SK-N-SH (cell line): ENCODE data around the gene ZNF366. TPM values are rescaled to one million over a fixed set of nuclear protein-coding genes. Genes with fewer than 3 reads are reported as not detected.
A peak's percentile ranks its signal among the peaks of the same experiment; 100 is the strongest.

Experiments
- CTCF ChIA-PET: fragments of 300-600, 350-600 bp; formaldehyde crosslinking; extraction: SDS; loops from one replicate; lab custom pipeline; 2021; lab: Yijun Ruan, JAX
- POLR2A ChIA-PET: fragments of 350-600 bp; sonication (Branson Sonifier 250); formaldehyde crosslinking; extraction: SDS; loops from one replicate; lab custom pipeline; 2020; ENCODE audit warnings: antibody characterized with exemption, inconsistent platforms; lab: Yijun Ruan, JAX
- DNase-seq: peaks from one replicate; pipeline ENCODE4 v3.0.0; 2012
- H2AFZ ChIP-seq: fragments of 200-600 bp; sonication (generic); 2 replicates; pipeline ENCODE4 v1.8.1; 2016; ENCODE audit warnings: antibody characterized with exemption, mild to moderate bottlenecking, low read depth
- H3F3A ChIP-seq: fragments of 200-600 bp; sonication (generic); replicated peaks from 2 replicates; pipeline ENCODE3; 2016; ENCODE audit warnings: antibody characterized with exemption, mild to moderate bottlenecking; ENCODE audit not compliant: insufficient read depth
- H3K27ac ChIP-seq, 2 experiments: fragments of 200-500 bp in 1 of 2; fragments of 200-600 bp in 1 of 2; sonication (Bioruptor generic) in 1 of 2; sonication (generic), shearing (Covaris generic) in 1 of 2; 2 replicates each; pipeline versions ENCODE4 v1.5.1 to v1.6.1; 2014 to 2016; ENCODE audit warnings: low read depth in 2 of 2, inconsistent platforms in 1 of 2, low read length in 1 of 2, mild to moderate bottlenecking in 1 of 2, mixed read lengths in 1 of 2
- H3K27me3 ChIP-seq: fragments of 200-600 bp; sonication (generic), shearing (Covaris generic); 2 replicates; pipeline ENCODE4 v1.6.1; 2016; ENCODE audit warnings: mixed run types; ENCODE audit not compliant: insufficient read depth
- H3K36me3 ChIP-seq, 2 experiments: fragments of 200-500 bp in 1 of 2; fragments of 200-600 bp in 1 of 2; sonication (Bioruptor generic) in 1 of 2; sonication (generic) in 1 of 2; replicated peaks in 1 of 2; 2 replicates each; pipeline versions ENCODE3 to v1.5.1; 2014 to 2016; ENCODE audit warnings: low read length in 1 of 2, mild to moderate bottlenecking in 1 of 2; ENCODE audit not compliant: insufficient read depth in 2 of 2, control insufficient read depth in 1 of 2
- H3K4me1 ChIP-seq, 2 experiments: fragments of 200-500 bp in 1 of 2; fragments of 200-600 bp in 1 of 2; sonication (Bioruptor generic) in 1 of 2; sonication (generic), shearing (Covaris generic) in 1 of 2; 2 replicates each; pipeline versions ENCODE4 v1.5.1 to v1.6.1; 2014 to 2016; ENCODE audit warnings: low read depth in 1 of 2, low read length in 1 of 2, mixed run types in 1 of 2; ENCODE audit not compliant: insufficient read depth in 2 of 2, control insufficient read depth in 1 of 2
- H3K4me2 ChIP-seq: fragments of 200-600 bp; sonication (generic), shearing (Covaris generic); 2 replicates; pipeline ENCODE4 v1.6.1; 2017; ENCODE audit warnings: mixed run types
- H3K4me3 ChIP-seq, 2 experiments: fragments of 200-500 bp in 1 of 2; fragments of 200-600 bp in 1 of 2; sonication (Bioruptor generic) in 1 of 2; sonication (generic), shearing (Covaris generic) in 1 of 2; 2 replicates each; pipeline versions ENCODE4 v1.5.1 to v1.8.1; 2014 to 2016; ENCODE audit warnings: low read depth in 2 of 2, inconsistent platforms in 1 of 2, low read length in 1 of 2, mild to moderate bottlenecking in 1 of 2, mixed read lengths in 1 of 2, moderate library complexity in 1 of 2
- H3K79me2 ChIP-seq: fragments of 200-600 bp; sonication (generic); 2 replicates; pipeline ENCODE4 v1.8.1; 2017; ENCODE audit warnings: mild to moderate bottlenecking; ENCODE audit not compliant: insufficient read depth
- H3K9ac ChIP-seq: fragments of 200-600 bp; sonication (generic); 2 replicates; pipeline ENCODE4 v1.6.1; 2017; ENCODE audit warnings: mixed run types
- H3K9me2 ChIP-seq: fragments of 200-600 bp; sonication (generic); 2 replicates; pipeline ENCODE4 v1.6.1; 2017; ENCODE audit warnings: mixed run types
- H3K9me3 ChIP-seq: fragments of 200-600 bp; sonication (generic); 2 replicates; pipeline ENCODE4 v1.6.1; 2017; ENCODE audit warnings: mixed run types, mild to moderate bottlenecking, moderate library complexity
- H4K20me1 ChIP-seq: fragments of 200-600 bp; sonication (generic); 2 replicates; pipeline ENCODE4 v1.6.1; 2017; ENCODE audit warnings: mild to moderate bottlenecking, mixed run types; ENCODE audit not compliant: insufficient read depth
- ELF1 ChIP-seq: IDR thresholded peaks from 2 replicates; pipeline ENCODE4 v1.4.0; 2012
- FOSL2 ChIP-seq: IDR thresholded peaks from 2 replicates; pipeline ENCODE4 v1.4.0; 2012; ENCODE audit warnings: low read depth, mild to moderate bottlenecking, moderate library complexity, borderline replicate concordance
- FOXJ3 ChIP-seq: sonication (generic); formaldehyde crosslinking; IDR thresholded peaks from 2 replicates; pipeline ENCODE4 v1.5.1; 2020; ENCODE audit warnings: mild to moderate bottlenecking, missing genetic modification reagents
- FOXM1 ChIP-seq: IDR thresholded peaks from 2 replicates; pipeline ENCODE4 v1.4.0; 2012; ENCODE audit warnings: low read depth, mild to moderate bottlenecking
- JUND ChIP-seq: IDR thresholded peaks from 2 replicates; pipeline ENCODE4 v1.4.0; 2012
- MEF2A ChIP-seq: IDR thresholded peaks from 2 replicates; pipeline ENCODE4 v1.4.0; 2012; ENCODE audit warnings: low read depth, borderline replicate concordance
- NFIC ChIP-seq: IDR thresholded peaks from 2 replicates; pipeline ENCODE4 v1.4.0; 2012; ENCODE audit warnings: borderline replicate concordance
- POLR2AphosphoS5 ChIP-seq: IDR thresholded peaks from 2 replicates; pipeline ENCODE4 v1.6.1; 2012; ENCODE audit warnings: low read depth, low read length
- RXRA ChIP-seq: IDR thresholded peaks from 2 replicates; pipeline ENCODE4 v1.4.0; 2012; ENCODE audit warnings: low read depth, mild to moderate bottlenecking, borderline replicate concordance
- TCF12 ChIP-seq: IDR thresholded peaks from 2 replicates; pipeline ENCODE4 v1.4.0; 2012
- TEAD4 ChIP-seq: IDR thresholded peaks from 2 replicates; pipeline ENCODE4 v1.4.0; 2012; ENCODE audit warnings: mild to moderate bottlenecking, borderline replicate concordance; ENCODE audit not compliant: insufficient read depth
- YY1 ChIP-seq: IDR thresholded peaks from 2 replicates; pipeline ENCODE4 v1.4.0; 2012; ENCODE audit warnings: low read depth, mild to moderate bottlenecking
- WGBS: methylation state at CpG from one replicate; pipeline ENCODE4 v1.1.6; 2017; ENCODE audit warnings: low lambda C conversion rate; 5-methylcytosine and 5-hydroxymethylcytosine counted together
- polyA plus RNA-seq, 3 experiments: library from polyadenylated mRNA; depleted of rRNA; stranded (reverse); fragments of >200 nt; gene quantifications; 2 replicates each; pipeline ENCODE4 v1.2.3, GENCODE V29; 2012
- TF ChIP-seq, protein P1 (sequence below): IDR thresholded peaks from 2 replicates; pipeline ENCODE4 v1.4.0; 2012; ENCODE audit warnings: low read depth
- TF ChIP-seq, protein P2 (sequence below): IDR thresholded peaks from 2 replicates; pipeline ENCODE4; 2012
- TF ChIP-seq, protein P3 (sequence below): IDR thresholded peaks from 2 replicates; pipeline ENCODE4 v1.4.0; 2012; ENCODE audit warnings: low read depth, borderline replicate concordance

Gene ZNF366
- polyA plus RNA-seq, 1 of the 3 experiments (the other 2 are of a cell fraction) = not detected

DNA sequence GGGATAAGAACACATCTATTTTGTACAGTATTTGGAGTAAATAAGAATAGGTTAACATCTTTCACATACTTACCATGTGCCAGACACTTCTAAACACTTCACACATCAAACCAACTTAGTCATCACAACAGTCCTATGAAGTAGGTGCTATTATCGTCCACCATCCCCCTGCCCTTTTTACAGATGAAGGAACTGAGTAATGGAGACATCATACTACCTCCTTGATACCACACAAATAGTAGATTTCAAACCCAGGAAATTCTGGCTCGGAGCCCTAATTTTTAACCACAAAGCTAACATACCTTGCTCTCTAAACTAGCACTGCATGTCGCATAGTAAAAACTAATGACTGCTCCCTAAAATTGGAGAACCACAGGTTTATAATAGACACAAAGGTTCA is 4.2 kb upstream of the ZNF366 start:
- POLR2A ChIA-PET = no interaction called here
- 0 out of 2 replicates have a peak overlapping the region, but pooled peaks have one; percentile 63 for H2AFZ ChIP-seq
- H3K79me2 ChIP-seq = no peaks in the 10 kb centered on the region
- peaks cover 0 to 8% of the 10 kb centered on the region in 2 experiments; a peak in 1 of 4 replicates for H3K4me1 ChIP-seq
- no peaks in the 10 kb centered on the region for H3K9me3 ChIP-seq
- H3K27me3 ChIP-seq = no peaks in the 10 kb centered on the region
- peaks cover 22% of the 10 kb centered on the region for H3F3A ChIP-seq
- no peaks in the 10 kb centered on the region for H3K9me2 ChIP-seq
- H3K9ac ChIP-seq = peak overlapping the region; percentile 39; the same call in 1 of the 2 replicates
- no peak overlapping the region for H3K4me3 ChIP-seq
- H3K36me3 ChIP-seq = no peaks in the 10 kb centered on the region
- peak overlapping the region; percentile 40 to 87; a peak in 3 of 4 replicates for H3K27ac ChIP-seq
- TF ChIP-seq POLR2AphosphoS5 (no peak), ELF1 (no peak), NFIC (0 out of 2 replicates have a peak, but pooled peaks have one; percentile 38), TEAD4 (0 out of 2 replicates have a peak, but pooled peaks have one; percentile 2)
- TF ChIP-seq, protein P1, sequence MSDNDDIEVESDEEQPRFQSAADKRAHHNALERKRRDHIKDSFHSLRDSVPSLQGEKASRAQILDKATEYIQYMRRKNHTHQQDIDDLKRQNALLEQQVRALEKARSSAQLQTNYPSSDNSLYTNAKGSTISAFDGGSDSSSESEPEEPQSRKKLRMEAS = 0 out of 2 replicates have a peak, but pooled peaks have one; percentile 1
- CTCF ChIA-PET = interaction anchor here (1.6 kb wide), 1 partner anchor 98 kb away, joined by 3 read pairs; no protein-coding TSS in a partner anchor
- 49% methylated on average over 3 of the region's 3 CpGs for WGBS
- H3K4me2 ChIP-seq = peak overlapping the region; percentile 42; the same call in 1 of the 2 replicates
- DNase-seq = no peak
- no peaks in the 10 kb centered on the region for H4K20me1 ChIP-seq

- no peak for DNase-seq
- H3K9ac ChIP-seq = peak overlapping the region; percentile 39; the same call in 1 of the 2 replicates
- peak overlapping the region; percentile 42; the same call in 1 of the 2 replicates for H3K4me2 ChIP-seq
- H3K27ac ChIP-seq = peak overlapping the region; percentile 40 to 87; a peak in 3 of 4 replicates
- H3K36me3 ChIP-seq = no peaks in the 10 kb centered on the region
- H3K4me3 ChIP-seq = 0 out of 4 replicates have a peak overlapping the region, but pooled peaks of 1 of the 2 experiments have one; percentile 7
- H3K9me3 ChIP-seq = no peaks in the 10 kb centered on the region
- no peaks in the 10 kb centered on the region for H3K79me2 ChIP-seq
- peaks cover 22% of the 10 kb centered on the region for H3F3A ChIP-seq
- no peaks in the 10 kb centered on the region for H4K20me1 ChIP-seq
- CTCF ChIA-PET = no interaction called here
- 32% methylated on average over 6 of the region's 8 CpGs for WGBS
- POLR2A ChIA-PET = no interaction called here
- peaks cover 0 to 8% of the 10 kb centered on the region in 2 experiments; a peak in 1 of 4 replicates for H3K4me1 ChIP-seq
- H3K9me2 ChIP-seq = no peaks in the 10 kb centered on the region
- peak overlapping the region; percentile 63 for H2AFZ ChIP-seq
- H3K27me3 ChIP-seq = no peaks in the 10 kb centered on the region
- TF ChIP-seq ELF1 (peak; percentile 25; the same call in 1 of the 2 replicates), TEAD4 (no peak; the same call in 1 of the 2 replicates), TCF12 (peak; percentile 83), FOSL2 (peak; percentile 70; the same call in 1 of the 2 replicates), YY1 (peak; percentile 62; the same call in 1 of the 2 replicates), MEF2A (peak; percentile 27; the same call in 1 of the 2 replicates), FOXJ3 (CRISPR knock-in tag) (no peak), FOXM1 (0 out of 2 replicates have a peak, but pooled peaks have one; percentile 62), NFIC (peak; percentile 51), RXRA (no peak), JUND (peak; percentile 57)
- TF ChIP-seq, protein P2, sequence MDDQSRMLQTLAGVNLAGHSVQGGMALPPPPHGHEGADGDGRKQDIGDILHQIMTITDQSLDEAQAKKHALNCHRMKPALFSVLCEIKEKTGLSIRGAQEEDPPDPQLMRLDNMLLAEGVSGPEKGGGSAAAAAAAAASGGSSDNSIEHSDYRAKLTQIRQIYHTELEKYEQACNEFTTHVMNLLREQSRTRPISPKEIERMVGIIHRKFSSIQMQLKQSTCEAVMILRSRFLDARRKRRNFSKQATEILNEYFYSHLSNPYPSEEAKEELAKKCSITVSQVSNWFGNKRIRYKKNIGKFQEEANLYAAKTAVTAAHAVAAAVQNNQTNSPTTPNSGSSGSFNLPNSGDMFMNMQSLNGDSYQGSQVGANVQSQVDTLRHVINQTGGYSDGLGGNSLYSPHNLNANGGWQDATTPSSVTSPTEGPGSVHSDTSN = peak; percentile 75
- TF ChIP-seq, protein P1 = peak; percentile 34; the same call in 1 of the 2 replicates
- TF ChIP-seq, protein P3, sequence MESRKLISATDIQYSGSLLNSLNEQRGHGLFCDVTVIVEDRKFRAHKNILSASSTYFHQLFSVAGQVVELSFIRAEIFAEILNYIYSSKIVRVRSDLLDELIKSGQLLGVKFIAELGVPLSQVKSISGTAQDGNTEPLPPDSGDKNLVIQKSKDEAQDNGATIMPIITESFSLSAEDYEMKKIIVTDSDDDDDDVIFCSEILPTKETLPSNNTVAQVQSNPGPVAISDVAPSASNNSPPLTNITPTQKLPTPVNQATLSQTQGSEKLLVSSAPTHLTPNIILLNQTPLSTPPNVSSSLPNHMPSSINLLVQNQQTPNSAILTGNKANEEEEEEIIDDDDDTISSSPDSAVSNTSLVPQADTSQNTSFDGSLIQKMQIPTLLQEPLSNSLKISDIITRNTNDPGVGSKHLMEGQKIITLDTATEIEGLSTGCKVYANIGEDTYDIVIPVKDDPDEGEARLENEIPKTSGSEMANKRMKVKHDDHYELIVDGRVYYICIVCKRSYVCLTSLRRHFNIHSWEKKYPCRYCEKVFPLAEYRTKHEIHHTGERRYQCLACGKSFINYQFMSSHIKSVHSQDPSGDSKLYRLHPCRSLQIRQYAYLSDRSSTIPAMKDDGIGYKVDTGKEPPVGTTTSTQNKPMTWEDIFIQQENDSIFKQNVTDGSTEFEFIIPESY = no peak
- TF ChIP-seq, all 33 proteins: peak for 10
These were observed 3.5 kb upstream of the ZNF366 start for GRCh38 chr5:72510610-72511181.
